Measurements from ENCODE around the gene STK16.

STK16 gene

GRCh38 chr2:219209236-219210195 lies 35.8 kb upstream of the STK16 start:
- in situ Hi-C loops (cut with HindIII; ENCODE audit: low sequenced_read_pairs), result no loop called here
- no peak for TF ChIP-seq CTCF (IDR thresholded peaks at IDR 0.05; ENCODE audit: low read depth, low read length)
- DNase-seq (ENCODE audit: low read depth, low spot score), result no peak
- no peak overlapping the region for H3K4me3 ChIP-seq (ENCODE audit: low read depth, low read length)

- TF ChIP-seq CTCF (IDR thresholded peaks at IDR 0.05; ENCODE audit: low read depth, low read length), result no peak
- H3K4me3 ChIP-seq (ENCODE audit: low read depth, low read length), result no peak overlapping the region
- in situ Hi-C loops (cut with HindIII; ENCODE audit: low sequenced_read_pairs), result no loop called here
- no peak for DNase-seq (ENCODE audit: low read depth, low spot score)
These were observed 34.9 kb upstream of the STK16 start for GRCh38 chr2:219210196-219210885.

- TF ChIP-seq CTCF (IDR thresholded peaks at IDR 0.05; ENCODE audit: low read depth, low read length), result no peak
- in situ Hi-C loops (cut with HindIII; ENCODE audit: low sequenced_read_pairs), result no loop called here
- no peak overlapping the region for H3K4me3 ChIP-seq (ENCODE audit: low read depth, low read length)
- no peak for DNase-seq (ENCODE audit: low read depth, low spot score)
These were observed 34.4 kb upstream of the STK16 start for GRCh38 chr2:219210886-219211362.

- TF ChIP-seq CTCF (IDR thresholded peaks at IDR 0.05; ENCODE audit: low read depth, low read length), result no peak
- no peak overlapping the region for H3K4me3 ChIP-seq (ENCODE audit: low read depth, low read length)
- DNase-seq (ENCODE audit: low read depth, low spot score), result no peak
- in situ Hi-C loops (cut with HindIII; ENCODE audit: low sequenced_read_pairs), result no loop called here
These were observed 32.3 kb upstream of the STK16 start for GRCh38 chr2:219213026-219213415.

- in situ Hi-C loops (cut with HindIII; ENCODE audit: low sequenced_read_pairs), result no loop called here
- no peak overlapping the region for H3K4me3 ChIP-seq (ENCODE audit: low read depth, low read length)
- no peak for DNase-seq (ENCODE audit: low read depth, low spot score)
- no peak for TF ChIP-seq CTCF (IDR thresholded peaks at IDR 0.05; ENCODE audit: low read depth, low read length)
These were observed 31.7 kb upstream of the STK16 start for GRCh38 chr2:219213486-219214071.

GRCh38 chr2:219214141-219214540 lies 31.1 kb upstream of the STK16 start:
- DNase-seq (ENCODE audit: low read depth, low spot score), result no peak
- H3K4me3 ChIP-seq (ENCODE audit: low read depth, low read length), result no peak overlapping the region
- TF ChIP-seq CTCF (IDR thresholded peaks at IDR 0.05; ENCODE audit: low read depth, low read length), result no peak
- in situ Hi-C loops (cut with HindIII; ENCODE audit: low sequenced_read_pairs), result no loop called here

Measured in astrocyte of the spinal cord (primary cell).